GM21619 (cell line): ENCODE data around the gene SDC3.

Experiments
- ATAC-seq: cut with Tn5 transposase; IDR thresholded peaks from one replicate; pipeline ENCODE4 v1.9.1; 2021; ENCODE audit not compliant: unreplicated experiment

Gene SDC3

DNA sequence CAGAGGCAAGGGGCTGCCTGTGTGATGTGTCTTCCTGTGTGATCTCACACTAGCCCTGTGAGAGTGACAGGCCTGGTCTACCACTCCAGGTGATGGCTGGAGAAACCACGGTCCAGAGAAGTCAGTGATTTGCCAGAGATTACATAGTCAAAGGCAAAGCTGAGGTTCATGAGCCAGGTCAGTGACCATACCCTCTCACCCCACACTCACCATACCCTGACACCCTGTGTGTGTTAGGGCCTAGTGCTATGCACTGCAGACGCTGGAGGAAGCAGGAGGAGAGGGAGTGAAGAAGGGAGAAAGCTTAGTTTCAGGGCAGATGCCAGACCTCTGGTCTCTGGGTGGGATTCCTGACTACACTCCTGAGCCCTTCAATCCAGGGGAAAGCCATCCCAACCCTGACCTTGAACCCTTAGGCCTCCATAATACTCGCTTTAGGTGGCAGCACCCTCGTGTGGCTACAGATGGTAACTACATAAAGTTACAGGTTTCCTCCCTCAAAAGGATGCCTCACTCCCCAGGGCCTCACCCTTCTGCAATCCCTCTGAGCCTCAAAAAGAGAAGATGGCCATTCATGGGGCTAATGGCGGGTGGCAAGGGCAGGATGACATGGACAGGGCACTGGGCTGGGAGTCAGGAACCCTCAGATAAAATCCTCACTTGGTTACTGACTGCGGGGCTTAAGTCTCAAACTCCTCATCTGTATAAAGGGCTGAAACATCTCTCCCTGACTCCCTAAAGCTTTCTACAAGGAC is 20.8 kb upstream of the SDC3 start:
- no peak for ATAC-seq

DNA sequence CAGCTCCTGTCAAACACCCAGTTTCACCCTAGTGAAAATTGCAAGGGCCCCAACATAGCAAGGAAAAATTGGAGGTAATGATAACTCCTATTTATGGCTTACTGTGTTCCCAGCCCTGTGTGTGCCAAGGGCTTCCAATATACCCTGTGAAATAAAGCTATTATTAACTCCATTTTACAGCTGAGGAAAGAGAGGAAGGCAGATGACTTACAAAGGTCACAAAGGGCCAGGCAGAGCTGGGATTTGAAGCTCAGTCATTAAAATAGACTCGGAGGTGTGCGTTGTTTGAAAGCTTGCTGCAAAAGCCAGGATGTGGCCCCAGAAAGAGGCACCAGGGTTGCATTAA is 20.2 kb upstream of the SDC3 start:
- ATAC-seq = no peak

GRCh38 chr1:30928171-30928570 is 19.6 kb upstream of the SDC3 start:
- no peak for ATAC-seq

GRCh38 chr1:30927448-30927847 is 18.9 kb upstream of the SDC3 start:
- no peak for ATAC-seq

- no peak for ATAC-seq
These were observed 15.0 kb upstream of the SDC3 start for GRCh38 chr1:30923597-30923996.

DNA sequence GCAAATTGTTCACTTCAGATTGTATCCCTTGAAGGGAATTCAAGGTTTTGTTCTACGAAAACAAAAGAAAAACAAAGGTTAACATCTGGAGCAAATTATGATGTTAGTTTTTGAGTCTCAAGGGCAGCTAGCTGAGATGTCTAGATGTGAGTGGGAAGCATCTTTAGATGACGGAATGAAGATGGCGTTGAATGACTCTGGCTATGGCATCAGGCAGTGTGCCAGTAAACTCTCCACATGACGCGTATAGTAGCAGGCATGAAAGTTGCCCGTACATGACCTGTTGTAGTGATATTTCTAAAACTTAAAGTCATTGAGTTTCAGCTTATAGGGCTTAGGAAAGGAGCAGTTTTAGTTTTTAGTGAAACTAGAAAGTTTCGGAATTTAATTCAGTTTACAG is 12.3 kb upstream of the SDC3 start:
- no peak for ATAC-seq

- no peak for ATAC-seq
These were observed 10.7 kb upstream of the SDC3 start for GRCh38 chr1:30919025-30919881.

- ATAC-seq = no peak
These were observed 7.7 kb upstream of the SDC3 start for GRCh38 chr1:30916296-30916695.

GRCh38 chr1:30915491-30916230 is 7.1 kb upstream of the SDC3 start:
- ATAC-seq = no peak

GRCh38 chr1:30914931-30915330 is 6.4 kb upstream of the SDC3 start:
- ATAC-seq = no peak

DNA sequence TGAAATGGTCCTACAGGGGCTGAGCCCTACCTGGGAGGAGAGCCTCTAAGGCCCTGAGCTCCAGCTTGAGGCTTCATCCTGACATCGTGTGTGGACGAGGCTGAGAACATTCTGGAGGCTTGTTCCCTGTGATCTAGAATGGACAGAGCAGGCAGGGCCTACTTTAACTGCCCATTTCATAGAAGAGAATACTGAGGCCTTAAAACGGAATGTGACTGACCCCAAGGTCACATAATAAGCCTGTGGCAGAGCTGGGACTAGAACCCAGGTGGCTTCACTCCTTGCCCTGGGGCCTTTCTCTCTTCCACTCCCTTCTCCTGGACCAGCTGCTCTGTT is 6.0 kb upstream of the SDC3 start:
- no peak for ATAC-seq

- no peak for ATAC-seq
These were observed 4.5 kb upstream of the SDC3 start for GRCh38 chr1:30912913-30913652.

- ATAC-seq = no peak
These were observed 3.7 kb upstream of the SDC3 start for GRCh38 chr1:30912224-30912623.

- ATAC-seq = no peak
These were observed 2.7 kb upstream of the SDC3 start for GRCh38 chr1:30911059-30911954.

- no peak for ATAC-seq
These were observed 959 bp upstream of the SDC3 start for GRCh38 chr1:30909365-30910068.

GRCh38 chr1:30908316-30908695 is 252 bp downstream of the SDC3 start:
- ATAC-seq = no peak

GRCh38 chr1:30907481-30908315 is 860 bp downstream of the SDC3 start:
- ATAC-seq = no peak

DNA sequence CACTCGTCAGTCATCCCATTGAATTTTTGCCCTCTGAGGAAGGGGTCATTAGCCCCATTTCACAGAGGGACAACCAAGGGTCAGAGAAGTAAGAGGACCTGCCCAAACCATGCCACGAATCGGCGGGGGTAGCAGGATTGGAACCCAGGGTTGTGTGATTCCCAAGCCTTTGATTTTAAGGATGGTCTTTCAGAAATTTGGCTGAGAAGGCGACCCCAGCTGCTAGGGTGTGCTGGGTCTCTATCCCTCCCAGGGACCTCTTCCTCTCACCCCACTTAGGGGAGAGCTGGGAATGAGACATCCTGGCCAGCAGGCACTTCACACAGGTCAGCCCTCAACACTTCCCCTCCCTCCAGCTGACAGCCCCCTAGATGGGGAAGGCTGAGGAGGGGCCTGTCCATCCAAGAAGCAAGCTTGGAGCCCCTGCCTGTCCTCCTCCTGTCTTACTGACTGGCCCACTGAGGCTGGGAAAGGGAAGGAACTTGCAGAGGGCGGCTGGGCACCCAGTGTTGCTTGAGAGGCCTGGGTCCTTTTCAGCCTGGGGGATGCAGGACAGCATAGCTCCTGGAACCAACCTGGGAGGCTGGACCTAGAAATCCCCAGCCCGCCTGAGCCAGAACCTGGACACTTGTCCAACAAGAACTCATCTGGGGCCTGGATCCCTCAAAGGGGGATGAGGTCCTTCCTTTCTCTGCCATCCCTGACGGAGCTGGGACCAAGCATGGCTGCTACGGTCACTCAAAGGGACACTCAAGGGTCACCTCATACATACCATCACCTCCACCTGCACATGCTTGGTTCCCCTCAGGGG is 1.7 kb downstream of the SDC3 start:
- ATAC-seq = no peak
